ENCODE measurements around the gene IMMP2L. TPM values are rescaled to one million over a fixed set of nuclear protein-coding genes. Genes with fewer than 3 reads are reported as not detected.

The IMMP2L gene
- total RNA-seq, 4 donors from 2014 or later: 12.4 to 31.7 (median 22.8) TPM

Small RNA genes lying within 50 kb of the gene (small RNA-seq; reads per million reads assigned to genes)
- gene AC003989.2: not detected
